GM12864 (cell line): Measurements from ENCODE around the gene TRIM63.

Experiments
- DNase-seq: peaks from one replicate; pipeline ENCODE4 v3.0.0-alpha.2; 2011; ENCODE audit warnings: low read depth
- H3K4me3 ChIP-seq: 2 replicates; pipeline ENCODE4 v1.5.1; 2011; ENCODE audit warnings: mild to moderate bottlenecking, low read depth, low read length, control low read depth
- TF ChIP-seq, protein P1 (sequence below): IDR thresholded peaks from 2 replicates; pipeline ENCODE4 v1.5.1; 2011; ENCODE audit warnings: low read depth, mild to moderate bottlenecking, moderate library complexity, low read length, control low read depth, inconsistent platforms; ENCODE audit errors: missing control alignments

Gene TRIM63

DNA sequence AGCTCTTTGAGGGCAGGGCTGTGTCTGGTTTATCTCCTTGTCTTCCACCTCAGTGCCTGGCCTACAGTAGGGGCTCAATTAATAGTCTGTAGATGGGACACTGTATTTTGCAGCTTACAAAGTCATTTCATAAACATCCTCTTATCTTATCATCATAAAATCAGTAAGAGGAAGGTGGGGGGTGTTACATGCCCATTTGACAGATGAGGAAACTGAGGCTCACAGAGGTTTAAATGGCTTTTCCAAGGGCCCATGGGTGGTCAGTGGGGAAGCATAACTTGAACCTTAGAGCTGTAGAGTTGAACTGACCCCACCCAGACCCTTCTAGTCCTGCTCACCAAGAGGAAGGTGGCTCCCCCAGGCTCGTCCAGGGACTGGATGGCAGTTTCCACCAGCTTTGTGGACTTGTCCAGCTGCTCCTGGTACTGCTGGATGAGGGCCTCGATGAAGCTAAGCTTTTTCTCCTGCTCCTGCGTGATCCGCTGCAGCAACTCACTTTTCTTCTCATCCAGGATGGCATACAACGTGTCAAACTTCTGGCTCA is 9.3 kb downstream of the TRIM63 start:
- TF ChIP-seq, protein P1, sequence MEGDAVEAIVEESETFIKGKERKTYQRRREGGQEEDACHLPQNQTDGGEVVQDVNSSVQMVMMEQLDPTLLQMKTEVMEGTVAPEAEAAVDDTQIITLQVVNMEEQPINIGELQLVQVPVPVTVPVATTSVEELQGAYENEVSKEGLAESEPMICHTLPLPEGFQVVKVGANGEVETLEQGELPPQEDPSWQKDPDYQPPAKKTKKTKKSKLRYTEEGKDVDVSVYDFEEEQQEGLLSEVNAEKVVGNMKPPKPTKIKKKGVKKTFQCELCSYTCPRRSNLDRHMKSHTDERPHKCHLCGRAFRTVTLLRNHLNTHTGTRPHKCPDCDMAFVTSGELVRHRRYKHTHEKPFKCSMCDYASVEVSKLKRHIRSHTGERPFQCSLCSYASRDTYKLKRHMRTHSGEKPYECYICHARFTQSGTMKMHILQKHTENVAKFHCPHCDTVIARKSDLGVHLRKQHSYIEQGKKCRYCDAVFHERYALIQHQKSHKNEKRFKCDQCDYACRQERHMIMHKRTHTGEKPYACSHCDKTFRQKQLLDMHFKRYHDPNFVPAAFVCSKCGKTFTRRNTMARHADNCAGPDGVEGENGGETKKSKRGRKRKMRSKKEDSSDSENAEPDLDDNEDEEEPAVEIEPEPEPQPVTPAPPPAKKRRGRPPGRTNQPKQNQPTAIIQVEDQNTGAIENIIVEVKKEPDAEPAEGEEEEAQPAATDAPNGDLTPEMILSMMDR, result no peak
- no peak overlapping the region for H3K4me3 ChIP-seq
- DNase-seq, result no peak

DNA sequence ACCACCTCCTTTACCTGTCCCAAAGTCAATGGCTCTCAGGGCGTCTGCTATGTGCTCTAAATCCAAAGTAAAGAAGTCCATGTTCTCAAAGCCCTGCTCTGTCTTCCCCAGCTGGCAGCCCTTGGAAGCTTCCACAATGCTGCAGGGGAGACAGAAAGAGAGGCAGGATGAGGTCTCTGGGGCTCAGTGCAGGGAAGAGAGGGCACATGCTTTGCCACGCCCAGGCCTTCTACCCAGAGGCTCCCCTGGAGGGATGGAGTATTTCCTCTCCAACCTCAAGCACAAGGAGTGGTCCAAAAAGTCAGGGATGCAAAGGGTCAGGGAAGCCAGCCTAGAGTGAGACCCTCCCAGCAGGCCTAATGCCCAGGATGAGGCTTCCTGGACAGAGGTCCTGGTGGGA is 10.2 kb downstream of the TRIM63 start:
- no peak for DNase-seq
- H3K4me3 ChIP-seq, result no peak overlapping the region
- TF ChIP-seq, protein P1, result no peak

DNA sequence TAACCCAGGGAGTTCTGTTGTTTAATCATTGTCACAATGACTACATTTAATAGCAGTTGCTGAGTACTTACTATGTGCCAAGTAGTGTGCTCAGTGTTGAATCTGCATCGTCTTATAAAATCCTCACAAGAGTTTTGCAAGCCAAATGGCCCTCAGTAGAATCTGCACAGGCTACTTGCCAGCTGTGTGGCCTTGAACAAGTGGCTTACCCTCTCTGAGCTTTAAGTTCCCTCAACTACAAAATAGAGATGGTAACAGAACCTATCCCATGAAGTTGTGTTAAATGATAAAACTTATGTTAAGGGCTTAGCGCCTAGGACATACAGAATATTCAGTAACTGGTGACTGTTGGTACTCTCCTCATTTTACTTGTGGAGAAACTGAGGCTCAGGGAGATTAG is 12.4 kb downstream of the TRIM63 start:
- H3K4me3 ChIP-seq, result no peak overlapping the region
- DNase-seq, result no peak
- TF ChIP-seq, protein P1, result no peak

DNA sequence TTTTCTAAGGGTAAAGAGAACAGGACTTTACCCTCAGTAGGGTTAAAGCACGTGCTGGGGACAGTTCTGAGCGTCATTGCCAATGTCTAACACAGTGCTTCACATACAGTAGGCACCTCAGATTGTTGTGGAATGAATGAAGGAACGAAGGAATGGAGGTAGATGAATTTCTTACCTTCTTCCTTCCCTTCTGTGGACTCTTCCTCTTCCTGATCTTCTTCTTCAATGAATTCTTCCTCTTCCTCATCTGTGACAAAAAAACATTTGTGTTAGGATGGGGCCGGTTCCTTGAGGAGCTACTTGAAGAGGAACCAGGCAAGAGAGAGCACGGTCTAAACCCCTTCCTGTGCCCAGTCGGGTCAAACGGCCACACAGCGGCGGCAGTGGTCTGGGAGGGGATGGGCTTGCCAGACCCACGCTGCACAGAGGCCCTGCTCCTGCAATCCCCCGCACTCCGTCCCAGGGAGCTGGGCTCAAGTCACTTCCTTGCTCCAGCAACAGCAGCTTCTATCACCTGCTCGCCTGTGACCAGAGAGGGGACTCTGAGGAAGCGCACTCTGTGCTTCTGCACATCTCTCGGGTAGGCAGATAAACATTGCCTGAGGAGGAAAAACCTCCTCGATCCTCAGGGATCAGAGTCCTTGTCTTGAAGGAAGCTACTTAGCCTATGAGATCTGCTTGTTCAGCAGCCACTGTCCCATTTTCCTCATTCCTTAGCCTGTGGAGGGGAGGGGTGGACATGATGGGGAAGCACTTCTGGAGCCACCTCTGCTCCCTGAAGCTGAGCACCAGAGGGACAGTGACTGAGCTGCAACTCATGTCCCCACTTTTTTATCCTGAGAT is 13.5 kb downstream of the TRIM63 start:
- no peak overlapping the region for H3K4me3 ChIP-seq
- DNase-seq, result no peak
- TF ChIP-seq, protein P1, result no peak

DNA sequence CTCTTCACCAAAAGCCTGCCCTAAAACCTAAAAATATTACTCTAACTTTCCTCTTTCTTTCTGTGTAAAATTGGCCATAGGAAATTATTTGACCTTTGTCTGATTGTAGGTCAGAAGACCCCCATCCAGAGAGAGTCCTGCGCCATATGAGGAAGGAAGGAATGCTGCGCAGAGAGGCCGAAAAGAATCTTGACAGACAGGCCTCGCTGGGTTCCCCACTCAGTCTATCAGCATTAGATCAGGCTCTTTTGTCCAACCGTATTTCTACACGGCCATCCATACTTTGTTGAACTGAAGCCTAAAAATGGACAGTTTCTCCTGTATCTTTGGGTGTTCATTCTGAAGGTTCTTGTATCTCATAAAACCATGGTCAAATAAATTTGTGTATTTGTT is 17.2 kb downstream of the TRIM63 start:
- no peak overlapping the region for H3K4me3 ChIP-seq
- TF ChIP-seq, protein P1, result no peak
- DNase-seq, result no peak

DNA sequence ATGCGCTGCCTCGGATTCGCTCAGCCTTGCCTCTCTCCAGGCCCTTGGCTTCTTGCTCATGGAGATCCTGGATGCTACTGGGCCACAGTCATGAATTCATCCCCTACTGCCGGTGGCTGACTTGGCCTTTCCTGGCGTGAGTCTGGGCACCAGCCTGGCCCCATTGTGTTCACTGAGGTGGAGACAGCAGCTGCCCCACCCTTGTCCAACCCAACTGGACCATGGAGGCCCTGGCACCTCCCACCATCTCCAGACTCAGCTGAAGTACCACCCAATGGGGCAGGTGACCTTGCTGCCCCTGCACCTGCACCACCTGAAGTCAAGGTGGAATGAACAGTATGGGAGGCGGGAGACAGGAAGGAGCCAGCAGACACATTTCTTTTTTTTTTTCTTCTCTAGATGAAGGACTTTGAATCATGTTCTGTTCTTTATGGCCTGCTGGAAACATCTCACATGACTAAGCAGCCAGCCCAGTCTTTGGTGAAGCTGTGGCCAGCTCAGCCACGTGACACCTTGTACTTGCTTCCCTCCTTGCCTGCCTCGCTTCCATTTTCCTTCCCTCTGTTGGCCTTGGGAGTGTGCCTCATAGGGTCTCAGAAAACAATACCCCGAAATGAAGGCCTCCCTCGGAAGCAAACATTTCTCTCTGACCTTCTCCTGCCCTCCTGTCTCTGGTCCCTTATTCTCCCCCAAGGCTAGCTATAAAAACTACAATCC is 17.7 kb downstream of the TRIM63 start:
- DNase-seq, result no peak
- TF ChIP-seq, protein P1, result no peak
- no peak overlapping the region for H3K4me3 ChIP-seq
